NB4 (cell line): ENCODE results near the gene IQCK.

ENCODE experiments used
- DNase-seq: peaks from one replicate; pipeline ENCODE4 v3.0.0; 2010; ENCODE audit warnings: low read depth
- H3K4me3 ChIP-seq: one replicate; pipeline ENCODE4 v1.5.1; 2011; ENCODE audit warnings: mild to moderate bottlenecking, low read depth, low read length, moderate library complexity
- MAX ChIP-seq: IDR thresholded peaks from 2 replicates; pipeline ENCODE4 v1.6.1; 2011; ENCODE audit warnings: low read depth, low read length
- MYC ChIP-seq: IDR thresholded peaks from 2 replicates; pipeline ENCODE4 v1.6.1; 2011; ENCODE audit warnings: low read depth, low read length
- POLR2A ChIP-seq: IDR thresholded peaks from 2 replicates; pipeline ENCODE4 v1.6.1; 2011; ENCODE audit warnings: mild to moderate bottlenecking; ENCODE audit not compliant: insufficient read length; ENCODE audit errors: extremely low read depth
- TF ChIP-seq, protein P1 (sequence below): IDR thresholded peaks from one replicate; pipeline ENCODE4 v1.5.1; 2012; ENCODE audit warnings: low read depth, low read length

Gene IQCK

DNA sequence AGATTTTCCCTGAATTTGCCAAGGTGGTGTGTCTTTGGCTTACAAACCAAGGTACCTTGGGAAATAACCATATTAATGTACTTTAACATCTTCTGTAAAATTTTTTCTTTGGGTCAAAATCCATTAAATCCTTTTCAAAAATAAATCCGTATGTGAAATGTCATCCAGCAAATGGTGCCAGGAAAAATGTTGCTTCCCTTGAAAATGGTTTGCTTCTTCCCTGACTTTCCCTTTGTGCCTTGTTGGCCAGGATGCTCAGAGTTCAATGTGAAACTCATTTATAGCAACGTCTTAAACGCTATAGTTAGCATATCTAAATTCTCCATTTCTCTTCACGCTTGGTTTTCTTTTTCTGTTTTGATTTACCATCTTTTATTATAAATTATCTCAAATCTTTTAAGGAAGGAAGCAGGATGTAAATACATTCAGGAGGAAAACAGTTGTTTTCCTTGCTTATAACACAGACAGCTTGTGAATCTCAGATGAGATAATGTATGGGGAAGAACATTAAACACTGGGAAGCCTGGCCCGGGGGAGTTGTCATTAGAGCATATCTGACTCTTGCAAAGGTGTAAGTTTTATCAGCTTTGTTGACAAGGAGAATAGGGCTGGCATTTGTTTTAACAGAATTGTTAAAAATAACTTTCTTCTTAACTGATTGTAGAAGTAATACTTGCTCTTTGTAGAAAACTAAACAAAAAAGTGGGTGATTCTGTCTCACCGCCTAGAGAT lies 124.5 kb downstream of the IQCK start:
- TF ChIP-seq MYC (no peak), POLR2A (no peak), MAX (no peak)
- TF ChIP-seq, protein P1, sequence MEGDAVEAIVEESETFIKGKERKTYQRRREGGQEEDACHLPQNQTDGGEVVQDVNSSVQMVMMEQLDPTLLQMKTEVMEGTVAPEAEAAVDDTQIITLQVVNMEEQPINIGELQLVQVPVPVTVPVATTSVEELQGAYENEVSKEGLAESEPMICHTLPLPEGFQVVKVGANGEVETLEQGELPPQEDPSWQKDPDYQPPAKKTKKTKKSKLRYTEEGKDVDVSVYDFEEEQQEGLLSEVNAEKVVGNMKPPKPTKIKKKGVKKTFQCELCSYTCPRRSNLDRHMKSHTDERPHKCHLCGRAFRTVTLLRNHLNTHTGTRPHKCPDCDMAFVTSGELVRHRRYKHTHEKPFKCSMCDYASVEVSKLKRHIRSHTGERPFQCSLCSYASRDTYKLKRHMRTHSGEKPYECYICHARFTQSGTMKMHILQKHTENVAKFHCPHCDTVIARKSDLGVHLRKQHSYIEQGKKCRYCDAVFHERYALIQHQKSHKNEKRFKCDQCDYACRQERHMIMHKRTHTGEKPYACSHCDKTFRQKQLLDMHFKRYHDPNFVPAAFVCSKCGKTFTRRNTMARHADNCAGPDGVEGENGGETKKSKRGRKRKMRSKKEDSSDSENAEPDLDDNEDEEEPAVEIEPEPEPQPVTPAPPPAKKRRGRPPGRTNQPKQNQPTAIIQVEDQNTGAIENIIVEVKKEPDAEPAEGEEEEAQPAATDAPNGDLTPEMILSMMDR: no peak
- no peak for DNase-seq
- no peak overlapping the region for H3K4me3 ChIP-seq

DNA sequence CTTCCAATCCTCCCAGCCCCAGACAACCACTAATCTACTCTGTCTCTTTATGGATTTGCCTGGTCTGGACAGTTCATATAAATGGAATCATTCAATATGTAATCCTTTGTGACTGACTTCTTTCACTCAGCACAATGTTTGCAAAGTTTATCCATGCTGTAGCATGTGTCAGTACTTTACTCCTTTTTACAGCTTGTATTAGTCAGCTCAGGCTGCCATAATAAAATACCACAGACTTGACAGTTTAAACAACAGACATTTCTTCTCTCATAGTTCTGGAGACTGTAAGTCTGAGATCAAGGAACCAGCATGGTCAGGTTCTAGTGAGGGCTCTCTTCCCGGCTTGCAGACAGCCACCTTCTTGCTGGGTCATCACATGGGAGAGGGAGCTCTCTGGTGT lies 125.3 kb downstream of the IQCK start:
- TF ChIP-seq MAX (no peak), MYC (no peak), POLR2A (no peak)
- TF ChIP-seq, protein P1: no peak
- no peak for DNase-seq
- H3K4me3 ChIP-seq: no peak overlapping the region

GRCh38 chr16:19844945-19845641 lies 127.0 kb downstream of the IQCK start:
- H3K4me3 ChIP-seq: no peak overlapping the region
- TF ChIP-seq MYC (no peak), MAX (no peak)
- DNase-seq: no peak

GRCh38 chr16:19846436-19846835 lies 128.4 kb downstream of the IQCK start:
- DNase-seq: no peak
- TF ChIP-seq POLR2A (no peak), MAX (no peak), MYC (no peak)
- TF ChIP-seq, protein P1: no peak

DNA sequence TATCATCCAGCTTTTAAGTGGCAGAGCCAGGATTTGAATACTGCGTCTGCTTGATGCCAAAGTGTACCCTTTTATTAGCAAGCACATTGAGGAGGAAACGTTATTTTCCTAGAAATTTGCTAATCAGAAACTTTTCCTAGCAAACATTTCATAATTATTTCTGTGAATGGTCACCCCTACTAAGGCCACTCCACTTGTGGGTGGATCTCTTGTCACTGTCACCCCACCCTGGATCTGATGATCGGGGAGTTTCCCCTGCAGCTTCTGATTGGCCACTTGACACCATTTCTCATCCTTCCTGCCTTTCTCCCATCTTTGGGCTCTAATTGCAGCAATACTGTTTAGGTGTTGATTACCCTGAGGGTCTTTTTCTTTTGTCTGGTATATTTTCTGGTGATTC lies 130.7 kb downstream of the IQCK start:
- H3K4me3 ChIP-seq: no peak overlapping the region
- no peak for TF ChIP-seq POLR2A
- TF ChIP-seq, protein P1: no peak
- TF ChIP-seq MAX: no peak
- no peak for TF ChIP-seq MYC
- no peak for DNase-seq

More at GRCh38 chr16:19846436-19846835, 128.4 kb downstream of the IQCK start:
- H3K4me3 ChIP-seq: no peak overlapping the region

DNA sequence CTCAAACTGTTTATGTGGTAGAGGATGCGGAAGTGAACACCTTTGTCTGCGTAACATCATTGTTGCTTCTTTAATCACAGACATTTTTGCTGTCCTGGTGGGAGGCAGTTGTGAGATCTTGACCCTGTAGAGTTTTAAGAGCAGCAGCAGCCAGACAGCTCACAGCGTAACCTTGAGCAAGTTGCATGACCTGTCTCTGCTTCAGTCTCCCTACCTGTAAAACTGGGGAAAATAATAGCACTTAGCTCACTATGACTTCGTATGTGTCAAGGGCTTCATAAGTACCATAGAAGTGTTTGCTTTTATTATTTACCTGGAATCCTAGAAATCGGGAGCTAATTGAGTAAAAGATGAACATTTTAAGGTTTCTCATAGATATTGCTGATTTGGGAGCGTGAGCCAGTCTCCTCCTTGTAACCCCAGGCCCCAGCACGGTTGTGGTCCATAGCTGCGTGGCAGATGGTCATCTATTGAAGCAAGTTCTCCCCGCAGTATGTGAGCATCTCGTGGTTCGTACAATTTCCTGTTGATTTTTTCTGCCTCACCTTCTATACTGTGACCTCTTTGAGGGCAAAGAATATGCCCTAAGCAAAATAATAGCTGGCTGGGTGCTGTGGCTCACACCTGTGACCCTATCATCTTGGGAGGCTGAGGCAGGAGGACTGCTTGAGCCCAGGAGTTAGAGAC lies 132.2 kb downstream of the IQCK start:
- DNase-seq: no peak
- H3K4me3 ChIP-seq: no peak overlapping the region
- TF ChIP-seq MAX: no peak
- no peak for TF ChIP-seq POLR2A
- no peak for TF ChIP-seq MYC
- TF ChIP-seq, protein P1: no peak
